ENCODE results near the gene DIDO1.

DIDO1 gene

DNA sequence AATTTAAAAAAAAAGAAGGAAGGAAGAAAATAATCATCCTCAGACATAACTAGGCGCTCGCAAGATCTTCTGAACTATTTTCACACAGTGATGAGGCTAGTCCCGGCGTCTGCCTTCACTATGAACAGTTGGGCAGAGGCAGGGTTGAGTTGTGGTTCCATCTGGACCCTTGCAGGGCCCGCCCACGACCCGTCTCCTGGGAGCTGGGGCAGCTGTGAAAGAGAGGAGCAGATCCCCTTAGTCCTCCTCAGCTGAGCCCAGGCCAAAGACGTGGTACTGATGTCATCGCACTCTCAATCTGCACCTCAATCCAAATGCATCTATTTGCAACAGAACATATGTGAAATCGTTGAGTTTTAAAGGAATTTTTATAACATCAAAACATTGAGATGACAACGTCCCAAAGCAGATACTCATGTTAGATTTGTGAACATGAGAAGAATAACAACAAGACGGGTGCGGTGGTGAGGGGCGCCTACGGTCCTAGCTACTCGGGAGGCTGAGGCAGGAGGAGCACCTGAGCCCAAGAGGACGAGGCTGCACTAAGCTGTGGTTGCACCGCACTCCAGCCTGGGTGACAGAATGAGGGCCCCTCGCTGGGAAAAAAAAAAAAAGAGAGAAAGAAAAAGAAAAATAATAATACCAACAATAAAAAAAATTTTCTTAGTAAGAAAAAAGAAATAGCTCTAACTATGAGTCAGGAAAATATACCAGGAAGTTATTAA lies 80.0 kb downstream of the DIDO1 start:
- no peak for DNase-seq

DNA sequence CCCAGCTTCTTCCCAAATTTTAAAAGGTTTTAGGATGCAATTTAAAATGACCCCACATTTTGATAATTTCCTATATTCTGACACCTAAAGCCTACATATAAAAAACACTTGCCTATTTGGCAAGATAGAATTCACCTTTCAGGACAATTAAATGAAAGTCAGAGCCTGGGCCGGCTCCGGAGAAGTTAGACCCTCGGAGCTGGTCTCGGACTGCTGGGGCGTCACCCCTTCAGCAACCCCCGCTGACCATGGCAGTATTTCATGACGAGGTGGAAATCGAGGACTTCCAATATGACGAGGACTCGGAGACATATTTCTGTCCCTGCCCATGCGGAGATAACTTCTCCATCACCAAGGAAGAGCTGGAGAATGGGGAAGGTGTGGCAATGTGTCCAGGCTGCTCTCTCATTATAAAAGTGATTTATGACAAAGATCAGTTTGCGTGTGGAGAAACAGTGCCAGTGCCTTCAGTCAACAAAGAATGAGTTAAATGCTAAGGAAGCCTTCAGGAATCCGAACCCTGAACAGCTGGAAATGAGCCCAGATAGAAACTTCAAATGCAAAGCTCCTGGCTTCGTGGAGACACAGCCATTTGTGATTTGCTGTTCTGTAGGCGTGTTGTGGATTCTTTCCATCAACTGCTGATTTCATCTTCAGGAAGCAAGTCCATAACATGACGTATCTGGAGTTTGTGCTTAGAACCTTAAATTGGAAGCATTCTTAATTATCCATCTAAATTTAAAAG lies 80.7 kb downstream of the DIDO1 start:
- no peak for DNase-seq

DNA sequence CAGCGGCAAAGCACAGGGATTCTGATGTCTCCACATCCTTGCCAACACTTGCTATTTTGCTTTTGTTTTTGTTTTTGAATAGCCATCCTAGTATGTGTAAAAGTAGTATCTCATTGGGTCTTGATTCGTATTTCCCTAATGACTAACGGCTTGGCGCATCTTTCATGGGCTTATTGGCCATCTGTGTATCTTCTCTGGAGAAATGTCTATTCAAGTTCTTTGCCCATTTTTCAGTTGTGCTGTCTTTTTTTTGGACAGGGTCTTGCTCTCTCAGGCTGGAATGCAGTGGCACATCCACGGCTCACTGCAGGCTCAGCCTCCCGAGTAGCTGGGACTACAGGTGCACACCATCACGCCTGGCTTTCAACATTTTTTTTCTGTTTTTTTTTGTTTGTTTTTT lies 82.1 kb downstream of the DIDO1 start:
- DNase-seq: no peak

GRCh38 chr20:62843656-62844055 lies 82.6 kb downstream of the DIDO1 start:
- DNase-seq: no peak

DNA sequence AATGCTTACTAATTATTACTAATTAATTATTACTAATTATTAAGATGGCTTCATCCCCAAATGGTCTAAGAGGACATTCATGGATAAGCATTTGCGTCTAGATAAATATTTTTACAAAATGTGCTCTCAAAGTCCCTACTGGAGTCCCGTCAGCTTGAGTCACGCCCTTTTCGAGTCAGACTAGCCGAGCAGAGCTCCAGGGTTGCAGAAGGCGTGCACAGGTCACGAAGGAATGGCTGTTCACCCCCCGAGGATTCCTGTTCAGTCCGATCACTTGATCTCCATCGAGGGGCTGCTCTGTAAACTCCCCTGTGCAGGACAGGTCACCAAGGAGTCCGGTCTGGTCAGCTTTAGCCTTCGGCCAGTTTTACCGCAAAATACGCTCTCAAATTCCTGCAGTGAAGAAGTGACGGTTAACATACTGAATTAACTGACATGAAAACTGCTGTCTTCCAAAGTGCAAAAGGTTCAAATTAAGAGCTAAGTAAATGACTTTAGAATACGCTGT lies 84.5 kb downstream of the DIDO1 start:
- DNase-seq: no peak

GRCh38 chr20:62840244-62841197 lies 85.8 kb downstream of the DIDO1 start:
- no peak for DNase-seq

- no peak for DNase-seq
Measured at GRCh38 chr20:62839816-62840215, 86.5 kb downstream of the DIDO1 start.

- no peak for DNase-seq
Measured at GRCh38 chr20:62839261-62839660, 87.0 kb downstream of the DIDO1 start.

DNA sequence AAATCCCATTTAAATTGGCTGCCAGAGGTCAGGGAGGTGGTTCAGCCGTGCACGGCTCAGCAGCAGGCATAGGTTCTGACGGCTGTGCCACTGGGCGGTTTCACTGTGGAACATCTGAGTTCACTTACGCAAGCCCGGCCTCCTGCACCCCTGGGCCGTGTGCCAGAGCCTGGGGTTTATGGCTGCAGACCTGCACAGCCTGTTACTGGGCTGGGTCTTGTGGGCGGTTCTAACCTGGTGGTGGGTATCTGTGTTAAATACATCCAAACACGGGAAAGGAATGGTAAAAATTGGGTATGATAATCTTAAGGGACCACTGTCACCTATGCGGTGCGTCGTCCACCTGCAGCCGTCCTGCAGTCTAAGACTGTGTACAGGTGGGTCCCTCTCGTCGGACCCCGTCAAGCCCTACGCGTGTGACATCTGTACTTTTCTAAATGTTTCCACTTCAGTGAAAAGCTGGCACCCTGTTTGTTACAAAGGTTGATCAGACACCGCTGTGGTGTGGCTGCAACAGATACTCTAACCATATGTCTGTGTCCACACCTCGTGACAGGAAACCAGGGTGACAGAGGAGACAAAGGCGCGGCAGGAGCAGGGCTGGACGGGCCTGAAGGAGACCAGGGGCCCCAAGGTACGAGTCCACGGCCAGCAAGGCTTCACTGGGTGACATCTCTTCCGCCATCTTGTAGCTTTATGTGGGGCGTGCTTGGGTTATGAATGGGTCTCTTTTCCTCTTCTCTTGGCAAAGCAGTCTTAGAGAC lies 88.0 kb downstream of the DIDO1 start:
- DNase-seq: no peak

DNA sequence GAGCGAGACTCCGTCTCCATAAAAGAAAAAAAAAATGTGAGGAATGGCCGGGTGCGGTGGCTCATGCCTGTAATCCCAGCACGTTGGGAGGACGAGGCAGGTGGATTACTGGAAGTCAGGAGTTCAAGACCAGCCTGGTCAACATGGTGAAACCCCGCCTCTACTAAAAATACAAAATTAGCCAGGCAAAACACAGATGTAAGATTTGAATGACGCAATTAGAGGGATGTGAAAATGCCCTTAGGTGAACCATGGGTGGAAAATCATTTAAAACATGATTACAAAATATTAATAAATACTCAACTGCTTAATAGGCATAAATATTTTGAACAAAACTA lies 88.5 kb downstream of the DIDO1 start:
- no peak for DNase-seq

DNA sequence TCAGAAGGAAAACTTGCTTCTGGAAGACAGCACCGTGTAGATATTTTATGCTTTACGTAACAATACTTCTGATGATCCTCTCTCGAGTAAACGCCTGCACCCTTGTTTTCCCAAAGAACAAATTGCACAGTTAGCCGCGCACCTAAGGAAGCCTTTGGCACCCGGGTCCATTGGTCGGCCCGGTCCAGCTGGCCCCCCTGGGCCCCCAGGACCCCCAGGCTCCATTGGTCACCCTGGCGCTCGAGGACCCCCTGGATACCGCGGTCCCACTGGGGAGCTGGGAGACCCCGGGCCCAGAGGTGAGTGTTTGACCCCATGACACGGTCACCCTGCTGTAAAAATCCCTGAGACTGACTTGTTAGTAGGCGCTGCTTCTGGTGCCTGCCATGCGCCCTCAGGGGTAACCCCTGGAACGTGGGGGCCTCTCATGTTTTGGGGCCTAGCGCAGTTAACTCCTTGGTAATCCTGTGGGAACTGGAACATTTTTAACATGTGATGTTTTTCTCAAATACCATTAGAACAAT lies 89.3 kb downstream of the DIDO1 start:
- no peak for DNase-seq

- no peak for DNase-seq
Measured at GRCh38 chr20:62835931-62836861, 90.1 kb downstream of the DIDO1 start.

- no peak for DNase-seq
Measured at GRCh38 chr20:62834967-62835730, 91.2 kb downstream of the DIDO1 start.

DNA sequence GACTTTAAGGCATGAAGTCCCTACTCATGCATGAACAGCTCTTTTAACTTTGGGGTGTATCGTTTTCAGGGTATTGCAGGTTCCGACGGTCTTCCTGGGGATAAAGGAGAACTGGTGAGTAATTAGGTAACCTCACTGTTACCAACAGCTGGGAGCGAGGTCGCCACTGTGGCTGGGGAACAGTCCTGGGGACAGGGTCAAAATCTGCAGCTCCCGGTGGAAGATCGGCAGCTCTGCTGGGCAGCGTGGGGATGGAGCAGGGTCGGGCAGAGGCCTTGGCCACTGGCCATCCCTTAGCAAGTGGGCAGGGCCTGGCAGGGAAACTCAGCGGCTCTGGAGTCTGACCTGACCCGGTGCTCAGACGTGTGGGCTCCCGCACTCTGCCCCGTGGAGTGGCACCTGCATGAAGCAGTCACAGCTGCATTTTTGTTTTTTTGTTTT lies 93.3 kb downstream of the DIDO1 start:
- no peak for DNase-seq

GRCh38 chr20:62832212-62832922 lies 93.9 kb downstream of the DIDO1 start:
- DNase-seq: peak; percentile 73

GRCh38 chr20:62831854-62832211 lies 94.5 kb downstream of the DIDO1 start:
- no peak for DNase-seq

- no peak for DNase-seq
Measured at GRCh38 chr20:62831361-62831788, 94.9 kb downstream of the DIDO1 start.

DNA sequence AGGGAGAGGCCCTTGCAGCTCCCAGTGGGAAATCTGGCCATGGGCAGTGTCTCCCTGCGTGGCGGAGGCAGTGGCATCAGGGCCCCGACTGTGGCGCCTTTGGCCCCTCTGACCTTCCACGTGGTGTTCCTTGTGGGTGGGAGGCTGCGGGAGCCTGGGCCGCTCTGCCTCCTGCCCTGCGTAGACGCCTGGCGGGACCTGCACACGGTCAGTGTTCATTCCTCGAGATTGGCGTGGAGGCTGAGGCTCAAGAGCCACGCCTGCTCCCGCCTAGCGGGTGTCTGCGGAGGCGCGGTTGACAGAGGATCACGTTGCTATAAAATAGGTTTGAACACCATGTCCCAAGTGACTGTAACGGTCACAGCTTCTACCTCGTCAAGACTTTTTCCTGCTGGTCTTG lies 95.5 kb downstream of the DIDO1 start:
- no peak for DNase-seq

DNA sequence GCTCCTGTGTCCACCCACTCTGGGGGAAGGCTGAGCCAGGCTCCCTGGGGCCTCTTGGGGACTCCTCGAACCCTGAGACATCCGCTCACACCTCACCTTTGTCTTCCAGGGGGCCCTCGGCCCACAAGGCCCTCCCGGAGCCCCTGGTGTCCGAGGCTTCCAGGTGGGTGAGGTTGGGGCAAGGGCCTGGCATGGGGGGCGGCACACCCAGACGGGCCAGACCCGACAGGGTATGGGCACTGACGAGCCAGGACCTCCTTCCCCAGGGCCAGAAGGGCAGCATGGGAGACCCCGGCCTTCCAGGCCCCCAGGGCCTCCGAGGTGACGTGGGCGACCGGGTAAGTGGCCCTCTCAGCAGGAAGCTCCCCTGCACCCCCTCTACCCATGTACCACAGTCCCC lies 96.1 kb downstream of the DIDO1 start:
- no peak for DNase-seq

Data from suppressor macrophage treated with lipopolysaccharide for 4 hours (primary cell).